ENCODE data around the gene SHISA5.
"Not testable (repeated sequence)": the region's sequence is repeated elsewhere in the genome, so short reads cannot be mapped to it uniquely, and the experiment has no call there.

SHISA5 gene, protein sequence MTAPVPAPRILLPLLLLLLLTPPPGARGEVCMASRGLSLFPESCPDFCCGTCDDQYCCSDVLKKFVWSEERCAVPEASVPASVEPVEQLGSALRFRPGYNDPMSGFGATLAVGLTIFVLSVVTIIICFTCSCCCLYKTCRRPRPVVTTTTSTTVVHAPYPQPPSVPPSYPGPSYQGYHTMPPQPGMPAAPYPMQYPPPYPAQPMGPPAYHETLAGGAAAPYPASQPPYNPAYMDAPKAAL

DNA sequence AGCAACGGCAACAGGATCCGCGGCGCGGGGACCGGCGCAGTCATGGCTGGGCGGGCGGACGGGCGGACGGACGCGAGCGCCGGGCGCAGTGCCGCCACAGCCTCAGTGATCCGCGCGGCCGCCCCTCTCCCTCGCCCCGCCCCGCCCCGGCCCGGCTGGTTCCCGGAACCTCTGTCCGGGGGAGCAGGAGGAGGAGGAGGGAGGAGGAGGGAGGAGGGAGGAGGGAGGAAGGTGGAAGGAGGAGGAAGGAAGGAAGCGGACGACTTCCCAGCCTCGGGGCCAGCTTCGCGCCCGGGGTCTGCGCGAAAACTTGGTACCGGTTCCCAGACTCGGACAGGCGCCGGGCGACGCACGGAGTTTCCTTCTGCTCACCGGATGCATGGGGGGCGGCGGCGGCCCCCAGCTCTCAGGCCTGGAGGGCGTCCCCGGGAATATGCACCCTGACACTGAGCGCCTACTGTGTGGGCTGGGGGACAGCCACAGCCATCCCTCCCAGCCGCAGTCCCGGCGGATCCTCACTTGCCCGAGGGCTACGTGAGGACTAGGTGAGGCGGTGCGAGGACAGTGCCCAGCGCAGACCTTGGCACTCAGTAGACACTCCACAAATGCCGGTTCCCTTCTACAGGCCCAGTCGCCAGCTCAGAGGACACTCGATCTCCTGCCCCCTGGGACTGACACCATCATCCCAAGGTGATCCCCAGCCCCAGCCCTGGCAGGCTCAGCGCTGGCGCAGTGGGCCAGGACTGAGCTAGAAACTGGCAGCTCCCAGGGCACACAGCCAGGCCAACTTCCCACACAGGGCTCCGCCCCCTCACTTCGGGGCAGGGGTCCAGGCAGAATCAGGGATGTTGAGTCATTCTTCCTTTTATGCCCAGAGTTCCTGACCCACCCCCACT is at the start of gene SHISA5:
TSS of gene SHISA5 (minus strand) at position 124 of the 896 bp plus-strand sequence. CDS start at position 44, 80 bp downstream.
- peak; percentile 50 for DNase-seq

DNA sequence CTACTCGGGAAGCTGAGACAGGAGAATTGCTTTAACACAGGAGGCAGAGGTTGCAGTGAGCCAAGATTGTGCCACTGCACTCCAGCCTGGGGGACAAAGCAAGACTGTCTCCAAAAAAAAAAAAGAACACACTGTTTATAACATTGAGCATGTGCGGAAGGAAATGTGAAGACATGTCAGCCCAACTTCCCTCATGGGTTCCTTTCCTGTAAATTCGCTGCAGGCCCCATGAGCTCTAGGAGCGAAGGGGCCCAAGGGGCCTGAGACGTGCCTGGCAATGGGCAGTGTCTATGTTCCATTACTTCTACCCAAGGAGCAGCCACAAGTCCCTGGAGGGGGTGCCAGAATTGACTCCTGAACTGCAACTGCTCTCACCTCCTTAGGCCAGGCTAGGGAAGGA is 49.4 kb upstream of the SHISA5 start:
- DNase-seq: no peak

DNA sequence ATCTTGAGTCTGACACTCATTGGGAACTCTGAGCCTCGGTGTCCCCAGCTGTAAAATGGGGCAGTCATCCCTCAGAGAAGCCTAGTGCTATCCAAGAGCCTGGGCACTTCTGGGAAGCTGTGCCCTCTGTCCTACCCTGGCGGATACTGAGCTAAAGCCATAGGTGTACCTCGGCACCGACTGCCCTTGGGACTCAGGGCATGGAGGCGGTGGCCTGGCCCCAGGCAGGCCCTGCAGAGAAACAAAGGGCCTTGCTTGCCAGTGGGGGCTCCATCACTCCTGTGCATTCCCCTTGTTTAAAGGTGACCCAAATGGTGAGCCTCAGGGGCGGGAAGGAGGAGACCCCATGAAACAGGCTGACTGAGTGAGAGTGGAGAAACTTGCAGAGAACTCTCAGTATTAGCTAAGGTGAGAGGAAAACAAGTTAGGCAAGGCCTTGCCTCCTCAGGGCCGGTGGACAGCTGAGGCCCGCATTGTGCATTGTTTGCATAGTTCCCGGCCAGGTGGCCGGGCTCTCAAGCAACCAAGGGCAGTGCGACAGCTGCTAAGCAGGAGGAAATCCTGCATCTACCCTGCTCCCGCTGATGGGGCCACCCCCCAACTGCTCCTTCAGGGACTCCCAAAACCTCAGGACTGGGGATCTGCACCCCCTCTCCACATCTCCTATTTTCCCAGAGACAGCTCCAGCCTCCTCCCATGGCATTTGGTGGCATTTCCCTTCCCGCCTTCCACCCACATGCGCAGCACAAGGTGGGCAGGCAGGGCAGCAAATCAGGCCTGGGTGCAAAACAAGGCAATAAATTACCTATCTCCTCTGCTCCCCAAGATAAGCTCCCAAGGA is 48.4 kb upstream of the SHISA5 start:
- DNase-seq: no peak

DNA sequence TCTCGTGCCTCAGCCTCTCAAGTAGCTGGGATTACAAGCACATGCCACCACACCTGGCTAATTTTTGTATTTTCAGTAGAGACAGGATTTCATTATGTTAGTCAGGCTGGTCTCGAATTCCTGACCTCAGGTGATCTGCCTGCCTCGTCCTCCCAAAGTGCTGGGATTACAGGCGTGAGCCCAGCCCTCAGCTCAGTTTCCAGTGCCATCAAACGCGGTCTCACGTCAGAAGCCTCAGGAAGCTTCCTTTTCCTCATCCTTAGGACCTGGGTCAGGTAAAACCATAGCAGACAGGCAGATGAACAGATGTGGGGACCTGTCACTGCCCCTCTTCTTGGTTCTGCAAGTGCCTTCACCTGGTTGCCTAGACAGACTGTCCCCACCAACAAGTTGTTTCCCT is 47.7 kb upstream of the SHISA5 start:
- not testable (repeated sequence) for DNase-seq

DNA sequence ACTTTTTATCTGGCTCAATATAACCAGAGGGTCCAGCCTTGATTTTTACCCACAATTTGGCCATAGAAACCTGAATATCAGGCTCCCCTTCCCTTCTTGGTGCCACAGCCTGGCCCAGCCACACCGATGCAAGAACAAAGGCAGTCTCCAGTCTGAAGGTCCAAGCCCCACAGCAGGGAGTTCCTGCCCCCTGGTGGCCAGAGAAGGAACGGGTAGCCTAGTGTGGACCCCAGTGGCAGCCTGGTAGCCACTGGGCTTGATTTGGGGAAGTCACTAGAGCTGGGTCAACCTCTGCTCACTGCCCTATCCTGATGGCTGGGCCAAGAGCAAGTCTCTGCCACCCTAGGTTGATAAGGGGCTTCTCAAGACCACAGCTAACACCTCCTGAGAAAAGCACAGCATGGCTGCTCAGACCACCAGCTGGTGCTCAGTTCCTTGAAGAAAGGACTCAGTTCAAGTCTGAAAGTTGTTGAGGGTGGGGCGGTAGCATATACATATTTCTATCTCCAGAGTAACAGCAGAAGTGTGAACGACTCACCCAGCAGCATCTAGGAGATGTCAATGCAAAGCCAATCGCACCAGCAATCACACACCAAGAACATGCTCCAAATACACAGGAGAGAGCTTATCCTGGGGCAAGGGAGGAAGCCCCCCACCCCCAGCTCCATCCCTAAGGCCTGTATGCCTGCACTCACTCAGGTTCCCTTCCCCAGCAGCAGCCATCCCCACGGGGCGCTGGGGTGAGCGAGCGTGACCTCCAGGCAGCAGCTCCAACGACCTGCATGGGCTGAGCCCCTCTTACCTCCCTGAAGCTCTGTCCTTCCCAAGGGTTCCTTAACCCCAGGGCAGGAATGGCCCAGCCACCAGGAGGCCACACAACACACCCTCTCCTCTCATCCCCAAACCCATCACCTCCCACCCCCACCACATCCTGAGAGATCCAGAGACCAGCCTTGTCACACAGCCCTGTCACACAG is 45.0 kb upstream of the SHISA5 start:
- peak; percentile 87 for DNase-seq

DNA sequence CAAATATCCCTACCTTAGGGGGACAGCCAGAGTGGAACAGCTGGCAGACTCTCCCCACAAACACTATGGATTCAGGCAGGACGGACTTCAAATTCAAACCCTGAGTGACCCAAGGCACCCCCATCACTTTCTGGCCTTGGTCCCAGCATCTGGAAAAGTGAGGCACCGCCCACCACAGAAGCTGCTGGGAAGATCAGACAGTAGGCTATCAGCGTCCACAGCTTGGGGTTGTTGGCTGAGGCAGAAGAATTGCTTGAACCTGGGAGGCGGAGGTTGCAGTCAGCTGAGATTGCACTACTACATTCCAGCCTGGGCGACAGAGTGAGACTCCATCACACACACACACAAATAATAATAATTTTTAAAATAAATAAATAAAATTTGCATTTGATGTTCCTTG is 44.2 kb upstream of the SHISA5 start:
- no peak for DNase-seq

DNA sequence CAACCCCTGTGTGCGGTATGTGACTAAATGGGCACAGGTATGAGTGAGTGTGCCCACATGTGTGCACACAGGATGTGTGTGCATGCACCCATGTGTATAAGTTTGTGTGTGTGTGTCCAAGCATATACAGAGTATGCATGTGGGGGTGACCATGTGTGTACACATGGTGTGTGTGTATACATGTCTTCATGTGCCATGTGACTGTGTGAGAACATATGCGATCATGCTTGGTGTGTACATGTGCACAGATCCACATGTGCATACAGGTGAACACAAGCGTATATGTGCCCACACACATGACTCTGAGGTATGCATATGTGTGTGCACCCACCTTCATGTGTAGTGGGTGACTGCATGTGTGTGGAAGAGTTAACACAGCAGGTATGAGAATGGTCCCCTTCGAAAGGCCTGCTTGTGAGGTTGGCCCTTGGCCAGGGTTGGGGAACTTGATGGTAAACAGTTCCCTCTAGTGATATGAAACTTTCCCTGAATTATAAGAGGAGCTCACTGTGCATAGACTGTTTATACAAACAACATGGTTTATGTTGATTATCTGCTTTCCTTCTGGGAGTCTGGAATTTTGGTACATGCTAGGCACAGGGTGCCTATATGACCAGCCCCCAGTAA is 42.3 kb upstream of the SHISA5 start:
- DNase-seq: no peak

DNA sequence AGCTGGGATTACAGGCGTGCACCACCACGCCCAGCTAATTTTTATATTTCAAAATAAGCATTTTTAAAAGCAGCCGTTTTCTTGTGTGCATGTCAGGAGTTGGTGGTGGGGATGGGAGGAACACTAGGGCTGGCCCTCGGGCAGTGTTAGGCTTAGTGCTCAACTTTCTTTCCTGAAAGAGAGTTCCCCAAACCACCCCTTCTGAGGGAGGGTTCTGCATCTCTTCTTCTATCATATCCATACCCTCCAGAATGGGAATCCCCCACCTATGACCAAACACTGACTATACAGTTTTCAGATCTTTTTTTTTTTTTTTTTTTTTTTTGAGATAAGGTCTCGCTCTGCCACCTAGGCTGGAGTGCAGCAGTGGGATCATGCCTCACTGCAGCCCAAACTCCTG is 40.2 kb upstream of the SHISA5 start:
- no peak for DNase-seq

DNA sequence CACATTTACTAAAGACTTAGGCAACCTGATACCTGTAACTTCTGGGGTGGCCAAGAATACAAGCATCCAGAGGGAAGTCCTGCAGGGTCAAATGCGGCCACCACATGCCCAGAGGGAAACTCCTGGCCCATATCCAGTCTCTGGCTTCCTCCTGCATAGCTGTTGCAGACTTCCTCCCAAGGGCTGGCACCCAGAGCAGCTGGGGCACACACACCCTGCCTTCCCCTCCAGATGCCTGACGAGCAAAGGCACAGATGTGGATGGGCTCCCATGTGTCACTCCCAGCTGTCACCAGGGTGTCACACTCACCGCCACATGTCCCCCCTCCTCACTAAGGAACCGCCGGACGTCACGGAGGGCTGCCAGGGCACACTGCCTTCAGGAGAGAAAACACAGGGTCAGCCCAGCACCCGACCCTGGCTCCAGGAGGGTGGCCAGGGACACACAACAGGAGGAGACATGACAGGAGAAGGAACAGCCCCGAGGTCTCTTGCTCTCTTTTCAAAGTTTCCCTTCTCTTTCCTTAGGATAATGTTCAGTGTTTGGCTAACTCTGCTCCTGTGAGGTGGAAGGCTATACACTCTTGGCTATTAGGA is 39.4 kb upstream of the SHISA5 start:
- DNase-seq: no peak

DNA sequence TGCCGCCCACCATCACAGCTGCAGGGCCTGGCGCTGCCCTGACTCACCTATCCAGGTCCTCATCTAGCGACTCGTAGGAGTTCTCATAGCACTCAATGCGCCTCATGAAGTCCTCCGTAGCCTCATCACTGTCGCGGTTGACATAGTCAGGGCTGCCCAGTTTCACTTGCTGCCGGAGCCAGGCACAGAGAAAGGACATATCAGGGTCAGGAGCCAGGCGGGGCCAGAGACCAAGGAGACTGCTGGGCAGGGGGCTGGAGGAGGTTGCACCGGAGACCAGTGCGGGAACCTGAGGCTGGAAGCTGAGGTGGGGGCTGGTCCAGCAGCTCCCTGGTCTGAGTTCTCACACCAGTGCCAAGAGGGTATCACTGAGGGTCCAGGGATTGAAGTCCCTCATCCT is 34.5 kb upstream of the SHISA5 start:
- DNase-seq: no peak

DNA sequence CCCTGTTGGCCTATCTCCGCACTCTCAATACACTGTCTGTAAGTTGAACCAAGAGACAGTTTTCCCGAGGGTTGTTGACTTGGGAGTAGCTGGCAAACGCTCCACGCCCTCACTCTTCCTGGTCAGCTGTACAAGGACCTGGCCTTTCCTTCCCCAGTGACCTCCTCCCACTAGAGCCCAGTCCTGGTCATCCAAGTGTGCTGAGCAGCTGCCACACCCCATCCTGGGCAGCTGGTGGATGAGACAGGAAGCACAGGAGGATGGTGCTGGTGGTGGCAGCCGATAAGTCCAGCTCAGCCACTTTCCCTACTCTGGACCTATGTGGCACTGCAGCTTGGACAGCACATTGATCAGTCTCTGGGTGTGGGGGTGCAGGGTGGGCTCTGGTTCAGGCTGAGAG is 32.8 kb upstream of the SHISA5 start:
- no peak for DNase-seq

DNA sequence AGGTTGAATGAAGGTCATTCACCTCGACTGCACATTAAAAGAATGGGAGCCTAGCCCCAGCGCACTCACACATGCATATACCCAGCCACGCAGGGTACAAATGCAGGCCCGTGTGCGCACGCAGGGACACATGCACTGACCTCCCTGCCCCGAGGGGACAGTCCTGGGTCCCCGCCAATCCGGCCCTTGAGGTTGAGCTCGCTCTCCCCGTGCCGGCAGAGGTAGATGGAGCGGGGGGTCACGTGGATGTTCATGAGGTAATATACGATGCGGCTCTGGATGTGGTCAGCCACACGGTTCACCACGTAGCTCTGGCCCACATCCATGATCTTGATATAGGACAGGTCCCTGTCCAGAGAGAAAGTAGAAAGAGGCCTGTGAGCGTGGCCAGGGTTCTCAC is 32.1 kb upstream of the SHISA5 start:
- DNase-seq: no peak

DNA sequence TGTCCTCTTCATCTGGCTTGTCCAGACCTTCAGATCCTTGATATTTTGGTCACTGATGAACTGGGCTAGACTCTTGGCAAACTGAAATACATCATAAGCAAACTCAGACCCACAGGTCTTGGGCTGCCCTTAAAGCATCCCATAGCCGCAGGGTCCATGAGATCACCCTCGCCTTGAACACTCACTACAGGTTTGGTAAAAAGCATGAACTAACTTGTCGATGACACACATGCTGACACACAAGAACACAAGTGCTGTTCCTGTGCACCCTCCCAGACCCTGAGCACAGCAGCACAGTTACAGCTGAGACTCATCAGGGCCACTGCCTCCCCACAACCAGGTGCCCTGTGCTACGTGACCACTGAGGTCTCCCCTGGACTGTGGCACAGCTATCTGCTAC is 31.6 kb upstream of the SHISA5 start:
- DNase-seq: no peak

DNA sequence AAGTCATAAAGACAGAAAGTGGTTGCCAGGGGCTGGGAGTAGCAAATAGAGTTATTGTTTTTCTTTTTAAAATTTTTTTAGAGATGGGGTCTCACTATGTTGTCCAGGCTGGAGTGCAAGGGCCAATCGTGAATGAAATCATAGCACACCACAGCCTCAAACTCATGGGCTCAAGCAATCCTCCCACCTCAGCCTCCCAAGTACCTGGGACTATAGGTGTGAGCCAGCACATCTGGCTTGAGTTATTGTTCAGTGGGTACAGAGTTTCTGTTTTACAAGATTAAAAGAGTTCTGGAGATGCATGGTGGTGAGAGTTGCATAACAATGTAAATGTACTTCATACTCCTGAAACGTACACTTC is 29.0 kb upstream of the SHISA5 start:
- no peak for DNase-seq

DNA sequence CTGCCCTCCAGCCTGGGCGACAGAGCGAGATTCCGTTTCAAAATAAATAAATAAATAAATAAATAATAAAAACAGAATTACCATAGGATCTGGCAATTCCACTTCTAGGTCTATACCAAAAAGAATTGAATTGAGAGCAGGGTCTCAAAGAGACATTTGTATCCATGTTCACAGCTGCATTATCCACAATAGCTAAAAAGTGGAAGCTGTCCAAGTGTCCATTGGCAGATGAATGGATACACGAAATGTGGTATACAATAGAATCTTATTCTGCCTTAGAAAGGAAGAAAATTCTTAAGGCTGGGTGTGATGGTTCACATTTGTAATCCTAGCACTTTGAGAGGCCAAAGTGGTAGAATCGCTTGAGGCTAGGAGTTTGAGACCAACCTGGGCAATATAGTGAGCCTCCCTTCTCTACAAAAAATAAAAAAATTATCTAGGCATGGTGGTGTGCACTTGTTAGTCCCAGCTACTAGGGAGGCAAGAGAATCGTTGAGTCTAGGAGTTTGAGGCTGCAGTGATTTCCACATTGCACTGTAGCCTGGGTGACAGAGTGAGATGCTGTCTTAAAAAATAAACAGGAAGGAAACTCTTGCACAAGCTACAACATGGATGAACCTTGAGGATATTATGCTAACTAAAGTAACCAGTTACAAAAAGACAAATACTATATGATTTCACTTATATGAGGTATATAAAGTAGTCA is 28.4 kb upstream of the SHISA5 start:
- no peak for DNase-seq

DNA sequence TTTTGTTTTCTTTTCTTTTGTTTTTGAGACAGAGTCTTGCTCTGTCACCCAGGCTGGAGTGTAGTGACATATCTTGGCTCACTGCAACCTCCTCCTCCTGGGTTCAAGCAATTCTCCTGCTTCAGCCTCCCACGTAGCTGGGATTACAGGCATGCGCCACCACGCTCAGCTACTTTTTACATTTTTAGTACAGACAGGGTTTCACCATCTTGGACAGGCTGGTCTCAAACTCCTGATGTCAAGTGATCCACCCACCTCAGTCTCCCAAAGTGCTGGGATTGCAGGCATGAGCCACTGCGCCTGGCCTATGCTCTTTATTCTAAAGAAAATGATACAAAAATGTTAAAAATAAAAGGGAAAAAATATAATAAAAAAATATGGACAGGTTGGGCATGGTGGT is 26.7 kb upstream of the SHISA5 start:
- DNase-seq: not testable (repeated sequence)

DNA sequence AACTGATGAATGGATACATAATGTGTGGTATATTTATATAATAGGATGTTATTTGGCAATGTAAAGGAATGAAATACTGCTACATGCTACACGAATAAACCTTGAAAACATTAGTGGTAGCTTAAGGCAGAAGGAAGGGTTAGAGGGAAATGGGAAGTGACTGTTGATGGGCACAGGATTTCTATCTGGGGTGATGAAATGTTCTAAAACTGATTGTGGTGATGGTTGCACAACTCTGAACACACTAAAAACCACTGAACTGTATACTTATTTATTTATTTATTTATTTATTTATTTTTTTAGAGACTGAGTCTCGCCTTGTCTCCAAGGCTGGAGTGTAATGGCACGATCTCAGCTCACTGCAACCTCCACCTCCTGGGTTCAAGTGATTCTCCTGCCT is 24.8 kb upstream of the SHISA5 start:
- no peak for DNase-seq

DNA sequence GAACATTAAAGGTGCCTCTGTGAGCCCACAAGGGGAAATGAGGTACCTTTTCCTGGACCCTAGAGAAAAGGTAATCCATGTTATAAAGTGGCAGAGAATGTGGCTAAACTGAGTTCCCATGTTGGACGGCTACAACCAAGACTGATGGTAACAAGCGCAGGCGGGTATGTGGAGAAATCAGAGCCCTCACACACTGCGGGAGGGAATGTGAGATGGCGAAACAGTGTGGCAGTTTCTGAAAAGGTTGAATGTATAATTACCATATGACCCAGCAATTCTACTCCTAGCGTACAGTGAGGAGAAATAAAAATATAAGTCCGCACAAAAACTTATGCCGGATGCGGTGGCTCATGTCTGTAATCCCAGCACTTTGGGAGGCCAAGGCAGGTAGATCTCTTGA is 24.1 kb upstream of the SHISA5 start:
- DNase-seq: no peak

DNA sequence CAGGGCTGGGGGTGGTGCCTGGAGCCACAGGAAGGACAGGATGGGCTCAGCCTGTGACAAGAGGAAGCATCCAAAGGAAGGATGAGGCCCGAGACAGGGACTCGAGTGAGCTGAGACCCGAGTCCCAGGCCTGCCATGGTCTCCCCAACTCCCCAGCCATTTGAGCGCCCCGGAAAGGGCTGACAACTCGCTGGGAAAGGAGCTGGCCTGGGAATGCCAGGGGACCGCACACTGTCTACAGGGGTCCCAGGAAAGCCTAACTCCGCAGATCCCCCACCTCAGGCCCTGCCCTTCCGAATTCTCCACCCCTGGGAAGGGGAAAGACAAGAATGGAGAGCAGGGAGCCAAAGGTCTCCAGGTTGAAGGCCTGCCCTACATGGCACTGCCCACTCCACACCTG is 21.0 kb upstream of the SHISA5 start:
- no peak for DNase-seq

DNA sequence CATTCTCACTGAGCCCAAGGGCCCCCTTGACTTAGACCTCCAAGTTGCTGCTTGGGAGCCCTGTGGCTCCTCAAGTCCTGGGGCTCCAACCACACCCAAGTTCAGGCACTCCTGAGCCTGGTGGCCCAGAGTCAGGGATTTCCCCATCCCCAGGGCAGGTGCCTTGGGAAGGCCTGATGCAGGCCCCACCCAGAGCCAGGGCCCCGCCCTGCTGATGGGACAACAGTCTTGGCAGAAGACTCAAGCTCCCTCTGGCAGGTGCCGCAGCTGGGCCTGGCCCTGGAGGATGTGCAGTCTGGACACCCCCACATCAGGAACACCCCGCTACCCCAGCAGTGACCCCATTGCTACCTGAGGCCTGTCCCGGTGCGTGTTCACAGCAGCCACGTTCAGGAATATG is 17.7 kb upstream of the SHISA5 start:
- DNase-seq: no peak

DNA sequence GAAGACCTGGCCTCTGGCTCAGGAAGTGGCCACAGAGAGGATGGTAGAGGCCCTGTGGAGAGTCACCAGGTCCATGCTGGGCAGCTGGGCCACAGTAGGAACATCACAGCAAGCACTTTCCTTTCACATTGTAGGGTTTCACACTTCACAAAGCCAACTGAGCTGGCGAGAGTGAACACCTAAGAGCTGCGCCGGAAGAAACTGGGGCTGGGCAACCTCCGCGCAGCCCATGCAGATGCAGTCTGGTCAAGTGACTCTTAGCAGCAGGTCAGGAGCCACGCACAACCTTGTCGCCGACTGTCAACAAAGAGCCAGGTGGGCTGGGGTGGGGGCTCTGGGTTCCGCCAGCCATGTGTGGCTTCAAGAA is 15.3 kb upstream of the SHISA5 start:
- no peak for DNase-seq
